Tibial artery (tissue), 4 donors: Measurements from ENCODE around the gene DKK3.

Source experiments
- DNase-seq, 2 donors: peaks; one replicate each; pipeline ENCODE4 v3.0.0-alpha.2; 2019
- H3K27ac ChIP-seq, 2 donors: fragments of 200-600 bp; sonication (generic) in 1 of 2; 1 replicate in 1 of 2; 2 replicates in 1 of 2; pipeline ENCODE4 v1.5.1; 2018 to 2019; ENCODE audit warnings: mild to moderate bottlenecking in 1 of 2
- H3K27me3 ChIP-seq, 2 donors: fragments of 200-600 bp; sonication (generic) in 1 of 2; one replicate each; pipeline versions ENCODE4 v1.5.1 to v1.6.0; 2016 to 2019
- H3K36me3 ChIP-seq, 3 donors: fragments of 200-600 bp; sonication (generic) in 2 of 3; one replicate each; pipeline ENCODE4 v1.5.1; 2016 to 2019; ENCODE audit warnings: mild to moderate bottlenecking in 2 of 3
- H3K4me1 ChIP-seq, 4 donors: fragments of 200-600 bp; sonication (generic) in 2 of 4; 1 replicate in 3 of 4; 2 replicates in 1 of 4; pipeline ENCODE4 v1.5.1; 2016 to 2019
- H3K4me3 ChIP-seq, 2 donors: fragments of 200-600 bp; sonication (generic) in 1 of 2; 1 replicate in 1 of 2; 2 replicates in 1 of 2; pipeline ENCODE4 v1.5.1; 2018 to 2019; ENCODE audit warnings: mild to moderate bottlenecking in 2 of 2
- H3K9me3 ChIP-seq, 3 donors: fragments of 200-600 bp; sonication (generic) in 1 of 3; one replicate each; pipeline ENCODE4 v1.5.1; 2016 to 2019
- CTCF ChIP-seq, 2 experiments: fragments of 200-600 bp in 1 of 2; fragments of 450-650 bp in 1 of 2; IDR thresholded peaks; one replicate each; pipeline ENCODE4 v1.5.1; 2017 to 2019; ENCODE audit warnings: antibody characterized with exemption in 2 of 2, mild to moderate bottlenecking in 1 of 2, moderate library complexity in 1 of 2
- intact Hi-C: fragments of 100-400 bp; cut with DNase I; formaldehyde crosslinking; loops from one replicate; pipeline ENCODE4 v1.15.0; 2023; ENCODE audit warnings: low total_unique reads

Gene DKK3

GRCh38 chr11:11985954-11986949 is 22.2 kb downstream of the DKK3 start:
- H3K4me3 ChIP-seq = no peak overlapping the region
- H3K36me3 ChIP-seq = no peaks in the 10 kb centered on the region
- H3K4me1 ChIP-seq = peaks cover 0 to 68% (median 27%) of the 10 kb centered on the region in 4 donors
- DNase-seq = no peak
- intact Hi-C loops = no loop called here
- H3K27ac ChIP-seq = peak overlapping the region; percentile 54 to 83
- TF ChIP-seq CTCF (IDR thresholded peaks at IDR 0.05) = no peak
- H3K9me3 ChIP-seq = no peaks in the 10 kb centered on the region
- H3K27me3 ChIP-seq = no peaks in the 10 kb centered on the region

GRCh38 chr11:11985016-11985715 is 23.3 kb downstream of the DKK3 start:
- Histone ChIP-seq H3K36me3 (no peaks in the 10 kb centered on the region), H3K9me3 (no peaks in the 10 kb centered on the region), H3K27me3 (no peaks in the 10 kb centered on the region), H3K4me3 (no peak overlapping the region), H3K27ac (peak overlapping the region; percentile 30 to 83), H3K4me1 (peaks cover 0 to 77% (median 30%) of the 10 kb centered on the region in 4 donors)
- intact Hi-C loops = no loop called here
- no peak for TF ChIP-seq CTCF (IDR thresholded peaks at IDR 0.05)
- no peak for DNase-seq

GRCh38 chr11:11984563-11984962 is 23.9 kb downstream of the DKK3 start:
- no peaks in the 10 kb centered on the region for H3K36me3 ChIP-seq
- no peak for TF ChIP-seq CTCF (IDR thresholded peaks at IDR 0.05)
- H3K27ac ChIP-seq = peak overlapping the region; percentile 30 to 83
- intact Hi-C loops = no loop called here
- peaks cover 0 to 77% (median 34%) of the 10 kb centered on the region in 4 donors for H3K4me1 ChIP-seq
- DNase-seq = no peak
- H3K4me3 ChIP-seq = no peak overlapping the region
- H3K27me3 ChIP-seq = no peaks in the 10 kb centered on the region
- no peaks in the 10 kb centered on the region for H3K9me3 ChIP-seq

GRCh38 chr11:11983427-11983826 is 25.0 kb downstream of the DKK3 start:
- intact Hi-C loops = no loop called here
- H3K4me3 ChIP-seq = no peak overlapping the region
- TF ChIP-seq CTCF (IDR thresholded peaks at IDR 0.05) = no peak
- H3K9me3 ChIP-seq = no peaks in the 10 kb centered on the region
- no peaks in the 10 kb centered on the region for H3K27me3 ChIP-seq
- DNase-seq = no peak
- peaks cover 11 to 88% (median 43%) of the 10 kb centered on the region in 4 donors for H3K4me1 ChIP-seq
- no peaks in the 10 kb centered on the region for H3K36me3 ChIP-seq
- peak overlapping the region; percentile 24 to 83 for H3K27ac ChIP-seq

- intact Hi-C loops = no loop called here
Observed at GRCh38 chr11:11982975-11983374, 25.5 kb downstream of the DKK3 start.

More at GRCh38 chr11:11982975-11983374, 25.5 kb downstream of the DKK3 start:
- no peak for DNase-seq
- Histone ChIP-seq H3K9me3 (no peaks in the 10 kb centered on the region), H3K27ac (peak overlapping the region; percentile 17 to 83), H3K27me3 (no peaks in the 10 kb centered on the region), H3K36me3 (no peaks in the 10 kb centered on the region), H3K4me1 (peaks cover 11 to 88% (median 44%) of the 10 kb centered on the region in 4 donors), H3K4me3 (no peak overlapping the region)
- TF ChIP-seq CTCF (IDR thresholded peaks at IDR 0.05) = no peak
